Heart left ventricle (tissue), 16 donors: Measurements from ENCODE around the gene PIK3R1. TPM values are rescaled to one million over a fixed set of nuclear protein-coding genes. Genes with fewer than 3 reads are reported as not detected.
"Not testable (repeated sequence)": the region's sequence is repeated elsewhere in the genome, so short reads cannot be mapped to it uniquely, and the experiment has no call there.

ENCODE experiments used
- ATAC-seq, 4 donors: fragments of 200-7000 bp; cut with Tn5 transposase; one replicate each; pipeline ENCODE4 v1.9.1; 2020 to 2022; ENCODE audit warnings: moderate library complexity in 4 of 4, mild to moderate bottlenecking in 3 of 4, moderate number of reproducible peaks in 1 of 4
- DNase-seq, 5 donors: peaks; one replicate each; pipeline ENCODE4 v3.0.0-alpha.2; 2020
- H3K27ac ChIP-seq, 12 donors: fragments of 200-600 bp; sonication (generic) in 4 of 12; one replicate each; pipeline versions ENCODE4 v1.5.0 to v1.8.0; 2016 to 2022; ENCODE audit warnings: mild to moderate bottlenecking in 2 of 12
- H3K27me3 ChIP-seq, 9 donors: fragments of 200-600 bp; sonication (generic) in 2 of 9; one replicate each; pipeline versions ENCODE4 v1.5.1 to v1.8.0; 2016 to 2022; ENCODE audit warnings: mild to moderate bottlenecking in 3 of 9
- H3K36me3 ChIP-seq, 9 donors: fragments of 200-600 bp; sonication (generic) in 2 of 9; one replicate each; pipeline versions ENCODE4 v1.5.0 to v1.8.0; 2018 to 2022; ENCODE audit warnings: mild to moderate bottlenecking in 2 of 9
- H3K4me1 ChIP-seq, 12 donors: fragments of 200-600 bp; sonication (generic) in 4 of 12; one replicate each; pipeline versions ENCODE4 v1.5.0 to v1.8.0; 2016 to 2022; ENCODE audit warnings: mild to moderate bottlenecking in 3 of 12
- H3K4me3 ChIP-seq, 12 donors: fragments of 200-600 bp; sonication (generic) in 4 of 12; one replicate each; pipeline versions ENCODE4 v1.5.0 to v1.8.0; 2017 to 2022; ENCODE audit warnings: mild to moderate bottlenecking in 9 of 12, moderate library complexity in 4 of 12
- H3K9me3 ChIP-seq, 12 donors: fragments of 200-600 bp; sonication (generic) in 4 of 12; one replicate each; pipeline versions ENCODE4 v1.5.0 to v1.8.0; 2016 to 2022; ENCODE audit warnings: mild to moderate bottlenecking in 1 of 12
- POLR2A ChIP-seq, 2 donors: fragments of 450-650 bp; IDR thresholded peaks; one replicate each; pipeline ENCODE4 v1.6.1; 2017; ENCODE audit warnings: antibody characterized with exemption in 2 of 2, mild to moderate bottlenecking in 2 of 2, moderate library complexity in 2 of 2
- WGBS, 4 donors: extraction: QIAGEN DNeasy Blood & Tissue Kit in 2 of 4; methylation state at CpG; one replicate each; pipeline versions ENCODE4 v1.1.5 to v1.1.7; 2013 to 2018; 5-methylcytosine and 5-hydroxymethylcytosine counted together
- intact Hi-C, 10 donors: fragments of 100-400 bp; cut with DNase I; formaldehyde crosslinking; loops; one replicate each; pipeline versions ENCODE4 v1.11.1 to v1.14.2; 2022
- polyA plus RNA-seq, 2 donors: library from polyadenylated mRNA; stranded (reverse); fragments of 200-250 nt; gene quantifications; one replicate each; pipeline ENCODE4 v1.2.3, GENCODE V29; 2013
- total RNA-seq, 9 donors: library from RNA; depleted of rRNA in 2 of 9; stranded (reverse); fragments of >200 nt in 2 of 9; fragmentation: NEBNext Ultra II Directional in 3 of 9; extraction: Animal tissue kit (Norgen Biotek cat#: 25700) in 3 of 9; gene quantifications; one replicate each; pipeline versions ENCODE4 v1.1.0 to v1.2.4, GENCODE V29; 2016 to 2023
- TF ChIP-seq, protein P1 (sequence below), 12 donors: fragments of 200-600 bp; sonication (generic) in 4 of 12; IDR thresholded peaks; one replicate each; pipeline versions ENCODE4 v1.5.0 to v1.8.0; 2018 to 2022; ENCODE audit warnings: antibody characterized with exemption in 12 of 12, mild to moderate bottlenecking in 5 of 12
- donor health status: ischemic (EF 13 %, LVEDD 7.1; RV severe dilation, severe dysfunction).
- donor health status: healthy with polysubstance abuse.
- donor health status: DM: no; HTN: yes; CAD: no.
- donor health status: DM: no; HTN: no; CAD: no.
- donor health status: ischemic (EF 25% LVEDD 6.9; RV normal size, moderate dysfunction).
- donor health status: ischemic (EF 25% LVEDD 5.7; RV mildly dilated, moderate dysfunction).
- donor health status: healthy.
- donor health status: DM: yes; HTN: yes; CAD: no.
- donor health status: ischemic (EF 35%, LVEDD 5.7; RV mildly dilated, moderate dysfunction).
- donor health status: nonischemic (EF 11% LVEDD 7.7; RV severe dilation, severe dysfunction).
- donor health status: DM: yes; HTN: yes; CAD: no.
- donor health status: PGD.
- donor health status: ischemic (EF 29% LVEDD 5.4; RV normal size, mild dysfunction).
- donor health status: nonischemic (EF 23%, LVEDD 6.1; RV moderate dilation, normal function).

PIK3R1 gene
- total and polyA plus RNA-seq, 11 donors, result 16.3 to 221 (median 102) TPM

DNA sequence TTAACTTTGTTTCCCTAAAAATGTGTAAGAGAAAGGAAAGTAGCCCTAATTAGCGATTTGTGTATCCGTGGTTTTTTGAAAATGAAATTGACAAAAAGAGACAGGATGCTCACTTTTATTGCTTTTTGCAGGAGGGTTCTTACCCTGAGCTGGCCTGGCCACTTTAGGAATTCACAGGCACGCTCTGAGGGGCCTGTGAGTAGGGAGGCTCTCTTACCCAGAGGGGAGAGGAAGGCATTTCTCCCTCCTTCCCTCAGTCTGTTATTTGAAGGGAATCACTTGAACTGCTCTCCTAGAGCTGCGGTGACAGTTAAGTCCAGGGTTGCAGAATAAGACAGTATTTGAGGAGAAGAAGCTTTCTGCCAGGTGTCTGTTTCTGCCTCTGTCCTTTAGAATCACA is 16.7 kb downstream of the PIK3R1 start:
- no peaks in the 10 kb centered on the region for H3K9me3 ChIP-seq
- DNase-seq (no peak), ATAC-seq (peak in 1 of 4 donors; percentile 30)
- no peak overlapping the region for H3K4me3 ChIP-seq
- no peak for TF ChIP-seq POLR2A (IDR thresholded peaks at IDR 0.05)
- TF ChIP-seq, protein P1, sequence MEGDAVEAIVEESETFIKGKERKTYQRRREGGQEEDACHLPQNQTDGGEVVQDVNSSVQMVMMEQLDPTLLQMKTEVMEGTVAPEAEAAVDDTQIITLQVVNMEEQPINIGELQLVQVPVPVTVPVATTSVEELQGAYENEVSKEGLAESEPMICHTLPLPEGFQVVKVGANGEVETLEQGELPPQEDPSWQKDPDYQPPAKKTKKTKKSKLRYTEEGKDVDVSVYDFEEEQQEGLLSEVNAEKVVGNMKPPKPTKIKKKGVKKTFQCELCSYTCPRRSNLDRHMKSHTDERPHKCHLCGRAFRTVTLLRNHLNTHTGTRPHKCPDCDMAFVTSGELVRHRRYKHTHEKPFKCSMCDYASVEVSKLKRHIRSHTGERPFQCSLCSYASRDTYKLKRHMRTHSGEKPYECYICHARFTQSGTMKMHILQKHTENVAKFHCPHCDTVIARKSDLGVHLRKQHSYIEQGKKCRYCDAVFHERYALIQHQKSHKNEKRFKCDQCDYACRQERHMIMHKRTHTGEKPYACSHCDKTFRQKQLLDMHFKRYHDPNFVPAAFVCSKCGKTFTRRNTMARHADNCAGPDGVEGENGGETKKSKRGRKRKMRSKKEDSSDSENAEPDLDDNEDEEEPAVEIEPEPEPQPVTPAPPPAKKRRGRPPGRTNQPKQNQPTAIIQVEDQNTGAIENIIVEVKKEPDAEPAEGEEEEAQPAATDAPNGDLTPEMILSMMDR (IDR thresholded peaks at IDR 0.05), result no peak
- H3K4me1 ChIP-seq, result peaks cover 2 to 91% (median 72%) of the 10 kb centered on the region in 12 donors
- H3K36me3 ChIP-seq, result peaks cover 0 to 30% (median 10%) of the 10 kb centered on the region in 9 donors
- 48 to 56% (median 52%) methylated on average over 4 of the region's 4 CpGs for WGBS, 4 donors
- H3K27me3 ChIP-seq, result no peaks in the 10 kb centered on the region
- intact Hi-C loops, result no loop called here
- H3K27ac ChIP-seq, result peak overlapping the region in 2 of 12 donors; percentile 9 to 20

GRCh38 chr5:68233075-68233474 is 17.5 kb downstream of the PIK3R1 start:
- WGBS, 4 donors, result 36 to 43% (median 37%) methylated on average over 1 of the region's 1 CpG
- intact Hi-C loops, result no loop called here
- Histone ChIP-seq H3K4me3 (no peak overlapping the region), H3K27me3 (no peaks in the 10 kb centered on the region), H3K9me3 (no peaks in the 10 kb centered on the region), H3K4me1 (peaks cover 5 to 91% (median 72%) of the 10 kb centered on the region in 12 donors), H3K36me3 (peaks cover 0 to 22% (median 5%) of the 10 kb centered on the region in 9 donors), H3K27ac (peak overlapping the region in 1 of 12 donors; percentile 9)
- no peak for DNase-seq
- no peak for ATAC-seq
- TF ChIP-seq, protein P1 (IDR thresholded peaks at IDR 0.05), result no peak
- no peak for TF ChIP-seq POLR2A (IDR thresholded peaks at IDR 0.05)

DNA sequence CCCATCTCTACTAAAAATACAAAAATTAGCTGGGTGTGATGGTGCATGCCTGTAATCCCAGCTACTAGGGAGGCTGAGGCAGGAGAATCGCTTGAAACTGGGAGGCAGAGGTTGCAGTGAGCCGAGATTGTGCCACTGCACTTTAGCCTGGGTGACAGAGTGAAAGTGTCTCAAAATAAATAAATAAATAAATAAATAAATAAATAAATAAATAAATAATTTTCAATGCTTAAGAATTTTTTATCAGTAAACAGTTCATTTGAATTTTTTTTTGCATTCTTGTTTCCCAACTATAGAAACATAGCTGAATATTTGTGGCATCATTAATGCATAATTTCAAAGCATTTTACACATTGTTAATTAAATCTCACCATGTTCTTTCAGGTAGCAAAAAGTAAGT is 19.7 kb downstream of the PIK3R1 start:
- H3K27ac ChIP-seq, DNase-seq, H3K9me3 ChIP-seq, intact Hi-C loops, H3K4me3 ChIP-seq, H3K27me3 ChIP-seq, ATAC-seq: not testable (repeated sequence)
- 83 to 93% (median 88%) methylated on average over 2 of the region's 2 CpGs for WGBS, 4 donors
- H3K36me3 ChIP-seq, result peaks cover 0 to 16% (median 0%) of the 10 kb centered on the region in 9 donors
- peaks cover 11 to 94% (median 74%) of the 10 kb centered on the region in 12 donors for H3K4me1 ChIP-seq

- WGBS, 4 donors, result 52 to 61% (median 56%) methylated on average over 2 of the region's 2 CpGs
- TF ChIP-seq, protein P1 (IDR thresholded peaks at IDR 0.05), result no peak
- TF ChIP-seq POLR2A (IDR thresholded peaks at IDR 0.05), result no peak
- peaks cover 10 to 93% (median 74%) of the 10 kb centered on the region in 12 donors for H3K4me1 ChIP-seq
- H3K27ac ChIP-seq, result peak overlapping the region in 7 of 12 donors; percentile 24 to 82 (median 45)
- ATAC-seq (peak in 1 of 4 donors; percentile 24), DNase-seq (no peak)
- H3K27me3 ChIP-seq, result no peaks in the 10 kb centered on the region
- no peak overlapping the region for H3K4me3 ChIP-seq
- peaks cover 0 to 5% (median 0%) of the 10 kb centered on the region in 9 donors for H3K36me3 ChIP-seq
- intact Hi-C loops, result no loop called here
- H3K9me3 ChIP-seq, result no peaks in the 10 kb centered on the region
Measured at GRCh38 chr5:68237715-68238114, 22.2 kb downstream of the PIK3R1 start.

DNA sequence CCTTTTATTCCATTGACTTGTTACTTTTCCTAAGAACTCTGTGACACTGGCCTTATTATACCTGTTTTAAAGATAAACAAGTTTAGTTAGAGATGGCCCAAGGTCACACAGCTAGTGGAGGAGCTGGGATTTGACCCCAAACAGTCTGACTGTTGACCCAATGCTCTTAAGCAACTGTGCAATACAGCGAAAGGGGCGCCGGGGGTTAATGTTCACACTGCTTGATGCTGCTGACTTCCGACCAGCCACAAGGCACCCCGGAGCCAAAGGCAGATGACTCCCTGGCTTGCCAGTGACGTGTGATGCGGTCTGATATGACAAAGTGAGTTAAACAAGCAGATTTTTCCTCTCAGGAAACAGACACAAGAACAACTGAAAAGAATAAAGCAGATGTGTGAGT is 23.9 kb downstream of the PIK3R1 start:
- WGBS, 4 donors, result 0 to 3% (median 2%) methylated on average over 7 of the region's 7 CpGs
- no peaks in the 10 kb centered on the region for H3K27me3 ChIP-seq
- ATAC-seq (peak; percentile 45 to 85 (median 82)), DNase-seq (peak; percentile 70 to 79 (median 77))
- TF ChIP-seq, protein P1 (IDR thresholded peaks at IDR 0.05), result no peak
- no peak for TF ChIP-seq POLR2A (IDR thresholded peaks at IDR 0.05)
- peaks cover 14 to 93% (median 75%) of the 10 kb centered on the region in 12 donors for H3K4me1 ChIP-seq
- H3K4me3 ChIP-seq, result peak overlapping the region in 9 of 12 donors; percentile 0 to 38 (median 25)
- no peaks in the 10 kb centered on the region for H3K9me3 ChIP-seq
- peak overlapping the region in 11 of 12 donors; percentile 14 to 82 (median 50) for H3K27ac ChIP-seq
- H3K36me3 ChIP-seq, result peaks cover 0 to 6% (median 0%) of the 10 kb centered on the region in 9 donors
- intact Hi-C loops, result no loop called here
